Activated B cell treated with CpG ODN at 0.5 μM for 24 hours (primary cell): Measurements from ENCODE around the gene GBX1. TPM values are rescaled to one million over a fixed set of nuclear protein-coding genes. Genes with fewer than 3 reads are reported as not detected.

ENCODE experiments used
- ATAC-seq: fragments of 200-7000 bp; cut with Tn5 transposase; one replicate; pipeline ENCODE4 v1.10.0; 2021; ENCODE audit warnings: low read depth, mild to moderate bottlenecking, moderate library complexity
- CTCF ChIA-PET: fragments of 350-600 bp; sonication (Branson Sonifier 250); formaldehyde crosslinking; loops from one replicate; lab custom pipeline; 2021; ENCODE audit warnings: antibody characterized with exemption; lab: Charles Lee
- POLR2A ChIA-PET: fragments of 350-600 bp; sonication (Branson Sonifier 250); formaldehyde crosslinking; loops from one replicate; lab custom pipeline; 2021; ENCODE audit warnings: antibody characterized with exemption; lab: Charles Lee
- DNase-seq: peaks from one replicate; pipeline ENCODE4 v3.0.0; 2022
- H3K27ac Mint-ChIP-seq: one replicate; pipeline ENCODE4 v1.8.0; 2020; ENCODE audit warnings: mixed read lengths
- H3K27me3 Mint-ChIP-seq: one replicate; pipeline ENCODE4 v1.8.0; 2021; ENCODE audit warnings: mixed read lengths
- H3K36me3 Mint-ChIP-seq: one replicate; pipeline ENCODE4 v1.8.0; 2021; ENCODE audit warnings: low read depth, mixed read lengths
- H3K4me1 Mint-ChIP-seq: one replicate; pipeline ENCODE4 v1.8.0; 2021; ENCODE audit warnings: mixed read lengths
- H3K4me3 Mint-ChIP-seq: one replicate; pipeline ENCODE4 v1.8.0; 2020; ENCODE audit warnings: mild to moderate bottlenecking, mixed read lengths
- H3K9me3 Mint-ChIP-seq: one replicate; pipeline ENCODE4 v1.8.0; 2020; ENCODE audit warnings: mixed read lengths
- CTCF ChIP-seq: fragments of 200-600 bp; IDR thresholded peaks from one replicate; pipeline ENCODE4 v1.8.0; 2022; ENCODE audit warnings: antibody characterized with exemption, mild to moderate bottlenecking
- intact Hi-C: fragments of 100-400 bp; cut with micrococcal nuclease; formaldehyde crosslinking; loops from one replicate; pipeline ENCODE4 v1.15.1; 2024
- total RNA-seq: library from RNA; stranded (reverse); gene quantifications from 2 replicates; pipeline ENCODE4 v1.2.3, GENCODE V29; 2022

The GBX1 gene
- total RNA-seq, 1 donor from 2014 or later, result not detected

DNA sequence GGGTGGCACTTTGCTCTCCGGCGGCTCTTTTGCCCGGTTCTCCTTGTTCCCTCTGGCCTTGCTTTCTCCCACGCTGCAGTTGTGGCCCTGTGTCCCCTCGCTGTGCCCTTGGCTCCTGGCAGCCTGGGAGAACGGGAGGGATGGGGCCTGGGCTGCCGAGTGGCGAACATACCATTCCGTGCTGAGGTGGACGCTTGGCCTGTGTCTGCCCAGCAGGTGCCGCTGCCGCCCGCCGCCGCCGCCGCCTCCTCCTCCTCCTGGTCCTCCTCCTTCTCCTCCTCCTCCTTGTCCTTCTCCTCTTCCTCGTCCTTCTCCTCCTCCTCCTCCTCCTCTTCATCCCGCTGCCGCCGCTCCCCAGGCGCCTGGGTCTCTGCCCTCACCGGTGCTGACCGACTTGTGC lies 45.2 kb downstream of the GBX1 start:
- peaks cover 3% of the 10 kb centered on the region for H3K4me1 Mint-ChIP-seq
- intact Hi-C loops, result no loop called here
- H3K27ac Mint-ChIP-seq, result no peak overlapping the region

GRCh38 chr7:151121380-151122170 lies 45.9 kb downstream of the GBX1 start:
- peaks cover 2% of the 10 kb centered on the region for H3K36me3 Mint-ChIP-seq
- TF ChIP-seq CTCF, result no peak
- H3K27ac Mint-ChIP-seq, result no peak overlapping the region
- POLR2A ChIA-PET, result no interaction called here
- H3K4me1 Mint-ChIP-seq, result peaks cover 3% of the 10 kb centered on the region
- no peaks in the 10 kb centered on the region for H3K9me3 Mint-ChIP-seq
- no peak for ATAC-seq
- CTCF ChIA-PET, result no interaction called here
- intact Hi-C loops, result no loop called here
- no peak overlapping the region for H3K4me3 Mint-ChIP-seq
- peaks cover 6% of the 10 kb centered on the region for H3K27me3 Mint-ChIP-seq
- no peak for DNase-seq

More for the DNA sequence above, 45.2 kb downstream of the GBX1 start:
- ChIA-PET CTCF (no interaction called here), POLR2A (no interaction called here)
- Mint-ChIP-seq H3K27me3 (peaks cover 4% of the 10 kb centered on the region), H3K9me3 (no peaks in the 10 kb centered on the region), H3K36me3 (peaks cover 2% of the 10 kb centered on the region), H3K4me3 (no peak overlapping the region)
- ATAC-seq (no peak), DNase-seq (no peak)
- TF ChIP-seq CTCF, result no peak

DNA sequence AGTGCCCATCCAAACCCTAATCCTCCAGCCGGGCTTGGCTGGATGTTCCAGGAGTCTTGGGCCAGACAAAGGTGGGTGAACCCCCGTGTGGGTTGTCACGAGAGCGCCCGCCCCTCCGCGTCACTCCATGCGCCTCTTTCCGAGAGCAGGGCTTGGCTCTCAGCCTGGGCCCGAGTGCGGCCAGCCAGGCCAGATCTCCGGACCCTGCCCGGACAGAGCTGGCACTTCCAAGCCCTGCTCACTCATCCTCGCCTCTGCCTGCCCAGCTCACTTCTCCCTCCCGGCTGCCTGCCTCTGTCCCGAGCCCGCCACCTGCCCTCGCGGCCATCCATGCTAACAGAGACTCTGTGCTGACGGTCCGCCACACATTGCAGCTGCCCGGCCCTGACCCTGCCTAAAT lies 46.6 kb downstream of the GBX1 start:
- CTCF ChIA-PET, result no interaction called here
- TF ChIP-seq CTCF, result no peak
- intact Hi-C loops, result no loop called here
- POLR2A ChIA-PET, result no interaction called here
- Mint-ChIP-seq H3K9me3 (no peaks in the 10 kb centered on the region), H3K27ac (no peak overlapping the region), H3K4me3 (no peak overlapping the region), H3K4me1 (peaks cover 4% of the 10 kb centered on the region), H3K36me3 (peaks cover 2% of the 10 kb centered on the region), H3K27me3 (peaks cover 7% of the 10 kb centered on the region)
- ATAC-seq, result no peak
- no peak for DNase-seq

DNA sequence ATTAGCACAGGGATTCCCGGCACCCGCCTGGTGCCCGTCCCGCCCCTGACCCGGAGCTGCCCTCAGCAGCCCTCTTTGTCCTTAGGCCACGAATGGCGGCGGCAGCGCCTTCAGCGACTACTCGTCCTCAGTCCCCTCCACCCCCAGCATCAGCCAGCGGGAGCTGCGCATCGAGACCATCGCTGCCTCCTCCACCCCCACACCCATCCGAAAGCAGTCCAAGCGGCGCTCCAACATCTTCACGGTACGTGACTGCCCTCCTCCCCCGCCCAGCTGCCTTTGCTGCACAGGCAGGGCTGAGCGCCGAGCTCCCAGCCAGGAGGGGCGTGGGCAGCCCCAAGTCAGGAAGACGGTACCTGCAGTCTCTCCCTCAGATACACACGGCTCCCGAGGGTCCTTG lies 47.6 kb downstream of the GBX1 start:
- H3K4me3 Mint-ChIP-seq, result no peak overlapping the region
- TF ChIP-seq CTCF, result no peak
- H3K27me3 Mint-ChIP-seq, result peaks cover 11% of the 10 kb centered on the region
- H3K27ac Mint-ChIP-seq, result no peak overlapping the region
- POLR2A ChIA-PET, result no interaction called here
- ATAC-seq (no peak), DNase-seq (no peak)
- no peaks in the 10 kb centered on the region for H3K9me3 Mint-ChIP-seq
- peaks cover 2% of the 10 kb centered on the region for H3K36me3 Mint-ChIP-seq
- intact Hi-C loops, result no loop called here
- CTCF ChIA-PET, result no interaction called here
- H3K4me1 Mint-ChIP-seq, result peaks cover 6% of the 10 kb centered on the region

DNA sequence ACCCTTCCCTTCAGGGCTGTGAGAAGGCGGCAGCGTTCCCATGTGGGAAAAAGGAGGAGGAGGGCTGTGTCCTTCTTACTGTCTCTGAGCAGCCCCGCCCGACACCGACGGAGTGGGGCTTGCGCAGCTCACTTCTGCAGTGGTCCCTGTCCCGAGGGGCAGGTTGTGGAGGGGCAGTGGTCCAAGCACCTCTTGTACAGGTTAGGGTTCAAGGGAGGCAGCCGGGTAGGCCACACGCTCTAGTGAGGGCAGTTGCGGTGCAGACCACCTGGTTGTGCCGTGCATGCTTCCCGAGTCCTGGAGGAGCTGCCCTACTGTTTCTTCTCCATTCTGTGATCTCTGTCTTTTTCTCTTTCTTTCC lies 48.5 kb downstream of the GBX1 start:
- intact Hi-C loops, result no loop called here
- Mint-ChIP-seq H3K4me1 (peaks cover 5% of the 10 kb centered on the region), H3K27me3 (peaks cover 9% of the 10 kb centered on the region), H3K4me3 (no peak overlapping the region), H3K27ac (no peak overlapping the region), H3K36me3 (peaks cover 2% of the 10 kb centered on the region), H3K9me3 (no peaks in the 10 kb centered on the region)
- ChIA-PET CTCF (no interaction called here), POLR2A (no interaction called here)
- no peak for DNase-seq
- no peak for ATAC-seq
- no peak for TF ChIP-seq CTCF
